Activated CD4-positive, alpha-beta T cell treated with anti-CD3 and anti-CD28 coated beads, Interleukin-2, amount 10 ng/mL, durations not matched to agents 7 days and 5 days (primary cell): Measurements from ENCODE around the gene ERP27. TPM values are rescaled to one million over a fixed set of nuclear protein-coding genes. Genes with fewer than 3 reads are reported as not detected.

ENCODE experiments used
- CTCF ChIA-PET: fragments of 350-600 bp; sonication (Branson Sonifier 250); formaldehyde crosslinking; loops from one replicate; lab custom pipeline; 2021; ENCODE audit warnings: antibody characterized with exemption; lab: Charles Lee
- POLR2A ChIA-PET: fragments of 350-600 bp; sonication (Branson Sonifier 250); formaldehyde crosslinking; loops from one replicate; lab custom pipeline; 2021; ENCODE audit warnings: antibody characterized with exemption; lab: Charles Lee
- DNase-seq: peaks from one replicate; pipeline ENCODE4 v3.0.0-alpha.2; 2020
- H3K27ac Mint-ChIP-seq: one replicate; pipeline ENCODE4 v1.8.0; 2021; ENCODE audit warnings: mild to moderate bottlenecking, moderate library complexity, mixed read lengths
- H3K27me3 Mint-ChIP-seq: one replicate; pipeline ENCODE4 v1.8.0; 2021; ENCODE audit warnings: mixed read lengths
- H3K36me3 Mint-ChIP-seq: one replicate; pipeline ENCODE4 v1.8.0; 2021; ENCODE audit warnings: low read depth, mixed read lengths
- H3K4me1 Mint-ChIP-seq: one replicate; pipeline ENCODE4 v1.8.0; 2021; ENCODE audit warnings: mixed read lengths
- H3K4me3 Mint-ChIP-seq: one replicate; pipeline ENCODE4 v1.8.0; 2021; ENCODE audit warnings: mild to moderate bottlenecking, moderate library complexity, mixed read lengths
- H3K9me3 Mint-ChIP-seq: one replicate; pipeline ENCODE4 v1.8.0; 2021; ENCODE audit warnings: mixed read lengths
- total RNA-seq, 2 experiments: library from RNA; stranded (reverse); gene quantifications; one replicate each; pipeline ENCODE4 v1.2.3, GENCODE V29; 2021

Gene ERP27
- total RNA-seq, 2 experiments from 2014 or later = 8.3 to 11.3 TPM

GRCh38 chr12:14910090-14910915 lies 28.0 kb downstream of the ERP27 start:
- ChIA-PET CTCF (interaction anchor here (0.6 kb wide), 1 partner anchor 30 kb away, joined by 3 read pairs; no protein-coding TSS in a partner anchor), POLR2A (no interaction called here)
- peaks cover 16% of the 10 kb centered on the region for H3K4me1 Mint-ChIP-seq
- peaks cover 69% of the 10 kb centered on the region for H3K36me3 Mint-ChIP-seq
- peaks cover 4% of the 10 kb centered on the region for H3K9me3 Mint-ChIP-seq
- H3K27ac Mint-ChIP-seq = no peak overlapping the region
- H3K4me3 Mint-ChIP-seq = no peak overlapping the region
- no peak for DNase-seq
- H3K27me3 Mint-ChIP-seq = no peaks in the 10 kb centered on the region

DNA sequence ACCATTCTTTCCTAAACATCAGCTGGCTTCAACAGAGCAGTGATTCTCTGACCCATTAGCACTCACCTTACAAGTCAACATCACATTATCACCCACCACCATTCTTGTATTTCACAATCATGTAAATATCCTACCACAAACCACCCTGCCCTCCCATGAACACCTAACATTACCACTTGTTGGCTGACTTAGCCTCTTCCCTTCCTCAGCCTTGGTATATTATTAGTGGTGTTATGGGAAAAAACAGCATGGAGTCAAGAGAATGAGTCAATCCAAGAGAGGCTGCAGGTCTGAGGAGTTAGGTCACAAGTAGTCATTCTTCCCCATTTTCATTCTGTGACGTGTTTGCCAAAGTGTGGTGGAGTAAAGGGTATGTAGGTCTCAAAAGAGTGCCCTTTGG lies 30.4 kb downstream of the ERP27 start:
- DNase-seq = no peak
- Mint-ChIP-seq H3K4me1 (peaks cover 15% of the 10 kb centered on the region), H3K36me3 (peaks cover 48% of the 10 kb centered on the region), H3K9me3 (peaks cover 4% of the 10 kb centered on the region), H3K27ac (no peak overlapping the region), H3K27me3 (no peaks in the 10 kb centered on the region), H3K4me3 (no peak overlapping the region)
- CTCF ChIA-PET = no interaction called here
- POLR2A ChIA-PET = no interaction called here

DNA sequence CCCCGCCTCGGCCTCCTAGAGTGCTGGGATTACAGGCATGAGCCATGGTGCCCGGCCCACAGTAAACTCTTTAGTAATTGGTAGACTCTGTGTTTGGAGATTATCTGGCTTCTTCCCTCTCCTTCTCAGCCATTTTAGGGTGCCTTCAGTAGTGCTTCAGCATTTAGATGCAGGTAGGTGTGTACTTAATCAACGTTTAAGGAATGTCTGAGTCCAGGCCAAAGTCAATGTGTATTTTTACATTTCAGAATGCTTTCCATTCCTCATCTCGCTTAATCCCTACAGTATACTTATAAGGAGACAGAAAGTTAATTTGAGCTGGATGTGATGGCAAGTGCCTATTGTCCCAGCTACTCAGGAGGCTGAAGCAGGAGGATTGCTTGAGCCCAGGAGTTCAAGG lies 32.2 kb downstream of the ERP27 start:
- Mint-ChIP-seq H3K9me3 (peaks cover 4% of the 10 kb centered on the region), H3K4me3 (no peak overlapping the region), H3K27me3 (no peaks in the 10 kb centered on the region), H3K27ac (no peak overlapping the region), H3K36me3 (peaks cover 40% of the 10 kb centered on the region), H3K4me1 (peaks cover 14% of the 10 kb centered on the region)
- DNase-seq = no peak
- CTCF ChIA-PET = no interaction called here
- POLR2A ChIA-PET = no interaction called here

GRCh38 chr12:14905269-14906004 lies 32.9 kb downstream of the ERP27 start:
- ChIA-PET CTCF (no interaction called here), POLR2A (no interaction called here)
- Mint-ChIP-seq H3K4me3 (no peak overlapping the region), H3K9me3 (peaks cover 4% of the 10 kb centered on the region), H3K27me3 (no peaks in the 10 kb centered on the region), H3K36me3 (peaks cover 36% of the 10 kb centered on the region), H3K27ac (no peak overlapping the region), H3K4me1 (peaks cover 10% of the 10 kb centered on the region)
- no peak for DNase-seq

GRCh38 chr12:14904854-14905253 lies 33.5 kb downstream of the ERP27 start:
- ChIA-PET CTCF (no interaction called here), POLR2A (no interaction called here)
- Mint-ChIP-seq H3K4me1 (peaks cover 6% of the 10 kb centered on the region), H3K27ac (no peak overlapping the region), H3K9me3 (peaks cover 4% of the 10 kb centered on the region), H3K4me3 (no peak overlapping the region), H3K36me3 (peaks cover 30% of the 10 kb centered on the region), H3K27me3 (no peaks in the 10 kb centered on the region)
- no peak for DNase-seq

DNA sequence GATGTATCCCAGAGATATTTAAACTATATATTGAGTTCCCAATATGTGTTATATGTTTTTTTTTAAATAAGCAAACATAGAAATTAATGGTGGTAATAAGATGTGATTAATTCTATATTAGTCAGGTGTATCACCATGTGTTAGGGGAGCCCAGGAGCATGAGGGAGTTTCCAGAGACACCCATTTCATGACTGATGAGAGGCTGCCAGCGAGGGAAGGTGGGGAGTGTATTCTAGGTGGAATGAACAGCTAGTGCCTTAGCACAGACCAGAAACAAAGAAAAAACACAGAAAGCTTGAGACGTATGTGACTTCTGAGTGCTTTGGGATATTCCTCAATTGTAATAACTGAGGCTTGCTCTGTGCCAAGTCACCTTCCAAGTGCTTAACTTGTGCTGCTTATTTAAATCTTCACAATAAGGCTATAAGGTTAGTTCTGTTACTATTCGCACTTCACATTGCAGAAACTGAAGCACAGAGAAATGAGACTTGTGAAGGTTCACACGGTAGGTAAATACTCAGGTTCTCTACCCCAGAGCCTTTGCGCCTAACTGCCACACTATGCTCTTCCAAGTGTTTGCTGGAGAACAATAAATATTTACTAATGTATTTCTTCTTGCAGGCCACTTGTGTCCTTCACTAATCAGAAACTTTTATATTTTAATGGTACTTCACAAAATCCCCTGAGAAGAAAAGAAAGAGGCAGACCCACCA lies 34.8 kb downstream of the ERP27 start:
- no peak for DNase-seq
- Mint-ChIP-seq H3K27me3 (no peaks in the 10 kb centered on the region), H3K36me3 (peaks cover 22% of the 10 kb centered on the region), H3K4me3 (no peak overlapping the region), H3K4me1 (peaks cover 6% of the 10 kb centered on the region), H3K27ac (no peak overlapping the region), H3K9me3 (peaks cover 4% of the 10 kb centered on the region)
- ChIA-PET CTCF (no interaction called here), POLR2A (no interaction called here)

DNA sequence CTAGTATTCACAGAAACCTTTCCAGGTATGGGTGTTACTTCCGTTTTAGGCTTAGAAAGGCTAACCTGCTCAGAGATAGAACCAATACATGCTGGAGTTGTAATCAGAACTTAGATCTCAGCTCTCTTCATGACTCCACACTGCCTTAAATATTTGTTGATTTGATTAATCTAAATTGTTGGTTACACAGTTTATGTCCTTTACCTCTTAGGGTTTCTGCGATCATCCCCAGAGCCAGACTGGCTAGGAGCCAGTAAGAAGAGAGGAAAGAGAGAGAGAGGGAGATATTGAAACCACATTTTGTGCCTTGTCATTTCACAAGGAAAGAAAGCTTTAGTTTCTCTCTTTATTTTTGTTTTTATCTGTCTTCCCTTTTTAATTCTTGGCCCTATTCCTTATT lies 35.9 kb downstream of the ERP27 start:
- no peak overlapping the region for H3K4me3 Mint-ChIP-seq
- peaks cover 3% of the 10 kb centered on the region for H3K4me1 Mint-ChIP-seq
- H3K27me3 Mint-ChIP-seq = no peaks in the 10 kb centered on the region
- DNase-seq = no peak
- no peak overlapping the region for H3K27ac Mint-ChIP-seq
- ChIA-PET POLR2A (no interaction called here), CTCF (no interaction called here)
- peaks cover 12% of the 10 kb centered on the region for H3K36me3 Mint-ChIP-seq
- no peaks in the 10 kb centered on the region for H3K9me3 Mint-ChIP-seq

- CTCF ChIA-PET = no interaction called here
- Mint-ChIP-seq H3K27ac (no peak overlapping the region), H3K9me3 (no peaks in the 10 kb centered on the region), H3K27me3 (no peaks in the 10 kb centered on the region), H3K4me1 (peaks cover 3% of the 10 kb centered on the region), H3K36me3 (peaks cover 8% of the 10 kb centered on the region), H3K4me3 (no peak overlapping the region)
- POLR2A ChIA-PET = no interaction called here
- no peak for DNase-seq
Measured at GRCh38 chr12:14901228-14901562, 37.1 kb downstream of the ERP27 start.

- no peak overlapping the region for H3K4me3 Mint-ChIP-seq
- DNase-seq = no peak
- no peak overlapping the region for H3K27ac Mint-ChIP-seq
- peaks cover 6% of the 10 kb centered on the region for H3K36me3 Mint-ChIP-seq
- no peaks in the 10 kb centered on the region for H3K9me3 Mint-ChIP-seq
- no peaks in the 10 kb centered on the region for H3K27me3 Mint-ChIP-seq
- ChIA-PET CTCF (no interaction called here), POLR2A (no interaction called here)
- H3K4me1 Mint-ChIP-seq = peaks cover 3% of the 10 kb centered on the region
Measured at GRCh38 chr12:14900521-14901227, 37.7 kb downstream of the ERP27 start.

DNA sequence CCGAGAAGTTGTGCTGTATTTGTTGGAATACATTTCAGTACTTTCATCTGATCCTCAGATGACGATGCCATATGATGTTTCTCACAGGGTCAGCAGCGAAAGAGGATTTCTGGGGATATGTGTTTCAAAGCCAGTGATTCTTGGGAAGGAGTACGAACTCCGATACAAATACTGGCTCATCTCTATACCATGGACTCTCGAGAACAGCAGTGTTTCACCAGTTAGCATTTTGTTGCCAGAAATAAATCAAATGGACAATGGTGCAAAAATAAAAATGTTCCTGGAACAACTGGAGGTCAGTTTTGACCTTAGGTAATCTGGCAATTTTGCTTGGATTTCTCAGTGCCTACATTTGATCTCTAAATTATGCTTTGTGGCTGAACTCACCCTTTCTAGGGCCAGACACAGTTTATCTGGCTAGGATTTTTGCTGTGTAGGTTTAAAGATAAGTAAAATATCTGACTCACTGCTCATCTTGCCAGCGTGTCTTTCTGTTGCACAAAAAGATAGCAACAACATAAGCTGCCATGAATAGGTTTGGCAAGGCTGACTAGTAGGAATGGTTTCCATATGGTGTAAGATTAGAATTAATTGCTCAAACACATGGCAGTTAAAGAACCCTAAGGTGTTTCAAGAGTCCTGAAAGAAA lies 41.7 kb downstream of the ERP27 start:
- Mint-ChIP-seq H3K36me3 (peaks cover 2% of the 10 kb centered on the region), H3K9me3 (no peaks in the 10 kb centered on the region), H3K4me3 (no peak overlapping the region), H3K27me3 (no peaks in the 10 kb centered on the region), H3K4me1 (no peaks in the 10 kb centered on the region), H3K27ac (no peak overlapping the region)
- CTCF ChIA-PET = interaction anchor here (0.7 kb wide), 1 partner anchor 9 kb away, joined by 3 read pairs; no protein-coding TSS in a partner anchor
- POLR2A ChIA-PET = no interaction called here
- DNase-seq = no peak

- no peaks in the 10 kb centered on the region for H3K9me3 Mint-ChIP-seq
- DNase-seq = no peak
- ChIA-PET CTCF (interaction anchor here (1.2 kb wide), 1 partner anchor 17 kb away, joined by 3 read pairs; no protein-coding TSS in a partner anchor), POLR2A (no interaction called here)
- H3K36me3 Mint-ChIP-seq = no peaks in the 10 kb centered on the region
- peaks cover 9% of the 10 kb centered on the region for H3K27me3 Mint-ChIP-seq
- no peak overlapping the region for H3K27ac Mint-ChIP-seq
- no peaks in the 10 kb centered on the region for H3K4me1 Mint-ChIP-seq
- H3K4me3 Mint-ChIP-seq = no peak overlapping the region
Measured at GRCh38 chr12:14893506-14894250, 44.7 kb downstream of the ERP27 start.
